CD14-positive monocyte (primary cell): ENCODE measurements around the gene DOP1B. TPM values are rescaled to one million over a fixed set of nuclear protein-coding genes. Genes with fewer than 3 reads are reported as not detected.
"Not testable (repeated sequence)": the region's sequence is repeated elsewhere in the genome, so short reads cannot be mapped to it uniquely, and the experiment has no call there.

Experiments used
- DNase-seq, 3 donors: peaks; one replicate each; pipeline ENCODE4 v3.0.0-alpha.2; 2011 to 2022
- H2AFZ ChIP-seq: 2 replicates; pipeline ENCODE4 v1.6.0; 2012; ENCODE audit warnings: mild to moderate bottlenecking, low read depth, low read length, inconsistent platforms; ENCODE audit not compliant: insufficient read depth, poor library complexity, severe bottlenecking
- H3K27ac ChIP-seq, 2 donors: 1 replicate in 1 of 2; 2 replicates in 1 of 2; pipeline ENCODE4 v1.5.1; 2012 to 2013; ENCODE audit warnings: low read length in 2 of 2, control low read depth in 1 of 2, inconsistent platforms in 1 of 2, low read depth in 1 of 2, mild to moderate bottlenecking in 1 of 2
- H3K27me3 ChIP-seq, 2 donors: one replicate each; pipeline versions ENCODE4 v1.6.0 to v1.6.1; 2011 to 2013; ENCODE audit warnings: low read length in 2 of 2; ENCODE audit not compliant: control insufficient read depth in 2 of 2, insufficient read depth in 2 of 2
- H3K36me3 ChIP-seq, 2 donors: replicated peaks in 1 of 2; 1 replicate in 1 of 2; 2 replicates in 1 of 2; pipeline versions ENCODE4 v1.5.1 to v1.6.1; 2012 to 2013; ENCODE audit warnings: low read length in 2 of 2, control low read depth in 1 of 2, inconsistent platforms in 1 of 2, mild to moderate bottlenecking in 1 of 2; ENCODE audit not compliant: insufficient read depth in 2 of 2, control insufficient read depth in 1 of 2
- H3K4me1 ChIP-seq, 2 donors: 1 replicate in 1 of 2; 2 replicates in 1 of 2; pipeline versions ENCODE4 v1.5.1 to v1.6.1; 2012 to 2013; ENCODE audit warnings: low read length in 2 of 2, control low read depth in 1 of 2, inconsistent platforms in 1 of 2, mild to moderate bottlenecking in 1 of 2, moderate library complexity in 1 of 2; ENCODE audit not compliant: insufficient read depth in 2 of 2, control insufficient read depth in 1 of 2
- H3K4me2 ChIP-seq: replicated peaks from 2 replicates; pipeline ENCODE3; 2012; ENCODE audit warnings: low read length, moderate library complexity, mild to moderate bottlenecking; ENCODE audit not compliant: poor library complexity, severe bottlenecking; ENCODE audit errors: extremely low read depth
- H3K4me3 ChIP-seq, 3 experiments: fragments of 200-600 bp in 1 of 3; sonication (generic) in 1 of 3; replicated peaks in 1 of 3; 1 replicate in 2 of 3; 2 replicates in 1 of 3; pipeline ENCODE4 v1.5.1; 2011 to 2013; ENCODE audit warnings: low read length in 3 of 3, mild to moderate bottlenecking in 3 of 3, control low read depth in 2 of 3, low read depth in 2 of 3, inconsistent platforms in 1 of 3, moderate library complexity in 1 of 3
- H3K79me2 ChIP-seq: 2 replicates; pipeline ENCODE4 v1.6.0; 2012; ENCODE audit warnings: mild to moderate bottlenecking, control low read depth, inconsistent platforms, low read length, moderate library complexity; ENCODE audit not compliant: insufficient read depth
- H3K9ac ChIP-seq: 2 replicates; pipeline ENCODE4 v1.6.0; 2017; ENCODE audit warnings: low read length, mild to moderate bottlenecking; ENCODE audit not compliant: insufficient read depth, poor library complexity, severe bottlenecking
- H3K9me3 ChIP-seq, 2 donors: replicated peaks in 1 of 2; 1 replicate in 1 of 2; 2 replicates in 1 of 2; pipeline versions ENCODE4 v1.5.1 to v1.6.1; 2012 to 2013; ENCODE audit warnings: low read length in 2 of 2, control low read depth in 1 of 2; ENCODE audit not compliant: control insufficient read depth in 1 of 2, insufficient read depth in 1 of 2
- H4K20me1 ChIP-seq: 2 replicates; pipeline ENCODE4 v1.6.0; 2012; ENCODE audit warnings: mild to moderate bottlenecking, low read length, control low read depth, moderate library complexity; ENCODE audit not compliant: insufficient read depth
- H3K27ac Mint-ChIP-seq, 7 donors: one replicate each; pipeline ENCODE4 v1.8.0; 2020; ENCODE audit warnings: mild to moderate bottlenecking in 7 of 7, mixed read lengths in 7 of 7, moderate library complexity in 6 of 7, inconsistent platforms in 2 of 7
- H3K27me3 Mint-ChIP-seq, 3 donors: one replicate each; pipeline ENCODE4 v1.8.0; 2021 to 2022; ENCODE audit warnings: low read depth in 3 of 3, mild to moderate bottlenecking in 3 of 3, mixed read lengths in 3 of 3, moderate library complexity in 3 of 3, inconsistent platforms in 1 of 3
- H3K36me3 Mint-ChIP-seq, 2 donors: one replicate each; pipeline ENCODE4 v1.8.0; 2020; ENCODE audit warnings: mixed read lengths in 2 of 2, inconsistent platforms in 1 of 2, mild to moderate bottlenecking in 1 of 2
- H3K4me1 Mint-ChIP-seq: one replicate; pipeline ENCODE4 v1.8.0; 2020; ENCODE audit warnings: mild to moderate bottlenecking, mixed read lengths
- H3K4me3 Mint-ChIP-seq, 2 donors: one replicate each; pipeline ENCODE4 v1.8.0; 2020; ENCODE audit warnings: mild to moderate bottlenecking in 2 of 2, mixed read lengths in 2 of 2, moderate library complexity in 1 of 2
- H3K9me3 Mint-ChIP-seq, 7 donors: one replicate each; pipeline ENCODE4 v1.8.0; 2020 to 2022; ENCODE audit warnings: mixed read lengths in 7 of 7, mild to moderate bottlenecking in 6 of 7, moderate library complexity in 6 of 7, inconsistent platforms in 2 of 7
- WGBS: methylation state at CpG from one replicate; pipeline ENCODE4 v1.1.5; 2013; ENCODE audit warnings: missing lambda C conversion rate; ENCODE audit not compliant: insufficient coverage; 5-methylcytosine and 5-hydroxymethylcytosine counted together
- intact Hi-C, 2 donors: fragments of 100-400 bp; cut with micrococcal nuclease; formaldehyde crosslinking; loops; one replicate each; pipeline versions ENCODE4 v1.15.0 to v1.15.1; 2023
- polyA plus RNA-seq, 3 donors: library from polyadenylated mRNA; depleted of rRNA in 1 of 3; unstranded in 2 of 3; stranded (reverse) in 1 of 3; fragments of 300-500 nt in 2 of 3; fragments of >200 nt in 1 of 3; fragmentation: Illumina TruSeq in 2 of 3; gene quantifications; 1 replicate in 2 of 3; 2 replicates in 1 of 3; pipeline ENCODE4 v1.2.3, GENCODE V29; 2012 to 2021
- TF ChIP-seq, protein P1 (sequence below): fragments of 200-600 bp; IDR thresholded peaks from one replicate; pipeline ENCODE4 v1.8.0; 2022; ENCODE audit warnings: antibody characterized with exemption, mild to moderate bottlenecking

The DOP1B gene
- polyA plus RNA-seq, 3 donors = 6.0 to 14.4 (median 11.0) TPM

DNA sequence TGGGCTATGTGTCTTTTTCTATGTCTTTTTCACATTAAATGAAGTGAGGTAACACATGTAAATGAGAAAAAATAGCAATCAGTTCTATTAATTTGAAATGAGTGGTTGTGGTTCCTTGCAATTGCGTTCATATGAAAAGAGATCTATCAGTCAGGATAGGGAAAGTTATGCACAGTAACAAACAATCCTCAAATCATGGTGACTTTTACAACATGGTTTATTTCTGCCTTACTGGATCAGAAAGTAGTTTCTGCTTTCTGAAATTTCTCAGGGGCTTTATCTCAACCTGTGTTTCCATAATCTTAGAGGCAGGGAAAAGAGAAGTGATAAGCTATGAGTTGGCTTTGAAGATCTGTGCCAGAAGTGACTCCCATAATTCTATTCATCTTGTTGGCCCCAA lies 39.0 kb downstream of the DOP1B start:
- H3K79me2 ChIP-seq = peaks cover 30% of the 10 kb centered on the region
- H3K36me3 Mint-ChIP-seq = peaks cover 33 to 52% of the 10 kb centered on the region in 2 donors
- TF ChIP-seq, protein P1, sequence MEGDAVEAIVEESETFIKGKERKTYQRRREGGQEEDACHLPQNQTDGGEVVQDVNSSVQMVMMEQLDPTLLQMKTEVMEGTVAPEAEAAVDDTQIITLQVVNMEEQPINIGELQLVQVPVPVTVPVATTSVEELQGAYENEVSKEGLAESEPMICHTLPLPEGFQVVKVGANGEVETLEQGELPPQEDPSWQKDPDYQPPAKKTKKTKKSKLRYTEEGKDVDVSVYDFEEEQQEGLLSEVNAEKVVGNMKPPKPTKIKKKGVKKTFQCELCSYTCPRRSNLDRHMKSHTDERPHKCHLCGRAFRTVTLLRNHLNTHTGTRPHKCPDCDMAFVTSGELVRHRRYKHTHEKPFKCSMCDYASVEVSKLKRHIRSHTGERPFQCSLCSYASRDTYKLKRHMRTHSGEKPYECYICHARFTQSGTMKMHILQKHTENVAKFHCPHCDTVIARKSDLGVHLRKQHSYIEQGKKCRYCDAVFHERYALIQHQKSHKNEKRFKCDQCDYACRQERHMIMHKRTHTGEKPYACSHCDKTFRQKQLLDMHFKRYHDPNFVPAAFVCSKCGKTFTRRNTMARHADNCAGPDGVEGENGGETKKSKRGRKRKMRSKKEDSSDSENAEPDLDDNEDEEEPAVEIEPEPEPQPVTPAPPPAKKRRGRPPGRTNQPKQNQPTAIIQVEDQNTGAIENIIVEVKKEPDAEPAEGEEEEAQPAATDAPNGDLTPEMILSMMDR = no peak

DNA sequence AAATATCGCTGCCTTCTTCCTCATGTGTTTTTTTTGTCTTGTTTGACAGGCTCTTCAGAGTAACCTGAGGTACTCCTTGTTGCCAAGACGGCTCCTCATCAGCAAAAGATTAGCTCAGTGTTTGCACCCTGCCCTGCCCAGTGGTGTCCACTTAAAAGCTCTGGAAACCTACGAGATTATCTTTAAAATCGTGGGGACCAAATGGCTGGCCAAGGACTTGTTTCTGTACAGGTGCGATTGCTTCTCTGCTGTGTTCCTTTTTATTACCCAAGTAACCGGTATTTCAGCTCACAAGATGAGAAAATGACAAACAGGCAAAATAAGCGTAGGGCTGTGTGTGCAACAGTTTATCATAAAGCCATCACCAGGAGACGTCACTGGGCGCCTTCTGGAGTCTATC lies 42.4 kb downstream of the DOP1B start:
- Mint-ChIP-seq H3K27me3 (peaks cover 0 to 2% (median 2%) of the 10 kb centered on the region in 3 donors), H3K4me3 (no peak overlapping the region), H3K27ac (peak overlapping the region in 1 of 7 donors; percentile 1), H3K4me1 (peaks cover 7% of the 10 kb centered on the region), H3K36me3 (peaks cover 51 to 74% of the 10 kb centered on the region in 2 donors), H3K9me3 (no peaks in the 10 kb centered on the region)
- Histone ChIP-seq H3K9ac (no peak overlapping the region), H3K4me2 (no peak overlapping the region), H2AFZ (no peak overlapping the region), H4K20me1 (peaks cover 7% of the 10 kb centered on the region), H3K4me1 (peaks cover 4 to 11% of the 10 kb centered on the region in 2 donors), H3K36me3 (peaks cover 27 to 43% of the 10 kb centered on the region in 2 donors), H3K27ac (peak overlapping the region in 1 of 2 donors; percentile 20), H3K4me3 (no peak overlapping the region), H3K9me3 (no peaks in the 10 kb centered on the region), H3K27me3 (no peaks in the 10 kb centered on the region), H3K79me2 (peaks cover 25% of the 10 kb centered on the region)
- no peak for DNase-seq
- intact Hi-C loops = no loop called here
- WGBS = 96% methylated on average over 6 of the region's 9 CpGs
- TF ChIP-seq, protein P1 = no peak

More for the DNA sequence above, 39.0 kb downstream of the DOP1B start:
- Histone ChIP-seq H3K4me1 (peaks cover 4 to 9% of the 10 kb centered on the region in 2 donors), H3K9ac (no peak overlapping the region), H3K4me3 (no peak overlapping the region), H3K27me3 (no peaks in the 10 kb centered on the region), H3K36me3 (peaks cover 5 to 16% of the 10 kb centered on the region in 2 donors), H4K20me1 (peaks cover 11% of the 10 kb centered on the region), H3K9me3 (no peaks in the 10 kb centered on the region), H2AFZ (no peak overlapping the region), H3K27ac (no peak overlapping the region), H3K4me2 (no peak overlapping the region)
- Mint-ChIP-seq H3K4me3 (no peak overlapping the region), H3K27me3 (peaks cover 0 to 2% (median 0%) of the 10 kb centered on the region in 3 donors), H3K27ac (no peak overlapping the region), H3K4me1 (peaks cover 5% of the 10 kb centered on the region), H3K9me3 (no peaks in the 10 kb centered on the region)
- no peak for DNase-seq
- no CpG with 5 or more reads among the region's 1 CpG for WGBS
- intact Hi-C loops = no loop called here

- H3K9ac ChIP-seq, intact Hi-C loops, H4K20me1 ChIP-seq, H3K27me3 ChIP-seq, H3K4me2 ChIP-seq, H3K27me3 Mint-ChIP-seq, H3K9me3 Mint-ChIP-seq, H3K4me3 ChIP-seq, H3K4me1 Mint-ChIP-seq, DNase-seq, H2AFZ ChIP-seq, H3K4me3 Mint-ChIP-seq, H3K9me3 ChIP-seq: not testable (repeated sequence)
- Histone ChIP-seq H3K4me1 (peaks cover 4 to 11% of the 10 kb centered on the region in 2 donors), H3K79me2 (peaks cover 21% of the 10 kb centered on the region), H3K27ac (peak overlapping the region in 1 of 2 donors; percentile 75), H3K36me3 (peaks cover 31 to 48% of the 10 kb centered on the region in 2 donors)
- WGBS = no CpG with 5 or more reads among the region's 5 CpGs
- Mint-ChIP-seq H3K36me3 (peaks cover 53 to 75% of the 10 kb centered on the region in 2 donors), H3K27ac (peak overlapping the region in 5 of 7 donors; percentile 8 to 76 (median 30))
These were observed 43.0 kb downstream of the DOP1B start for GRCh38 chr21:36199575-36199974.
